PC-9 (cell line): ENCODE results near the gene CASP8. TPM values are rescaled to one million over a fixed set of nuclear protein-coding genes. Genes with fewer than 3 reads are reported as not detected.

ENCODE experiments used
- BruUV-seq: library from RNA; stranded (reverse); fragments of 400-500 nt; replicated peaks from 2 replicates; lab custom pipeline; 2021; lab: Mats Ljungman, UMichigan
- CTCF ChIA-PET: fragments of 300-600 bp; sonication (Branson Sonifier 250); formaldehyde crosslinking; loops from one replicate; lab custom pipeline; 2022; ENCODE audit warnings: antibody characterized with exemption; lab: Charles Lee
- POLR2A ChIA-PET: fragments of 300-600 bp; sonication (Branson Sonifier 250); formaldehyde crosslinking; loops from one replicate; lab custom pipeline; 2022; ENCODE audit warnings: antibody characterized with exemption; ENCODE audit not compliant: unreplicated experiment; lab: Charles Lee
- DNase-seq, 2 experiments: peaks; one replicate each; pipeline versions ENCODE4 v3.0.0 to v3.0.0-alpha.2; 2015 to 2022; ENCODE audit warnings: mixed read lengths in 1 of 2
- H2AFZ ChIP-seq: fragments of 200-600 bp; sonication (generic); 2 replicates; pipeline ENCODE4 v1.8.1; 2017; ENCODE audit warnings: antibody characterized with exemption
- H3F3A ChIP-seq: fragments of 200-600 bp; sonication (generic); 2 replicates; pipeline ENCODE4 v1.8.1; 2017; ENCODE audit warnings: antibody characterized with exemption, mild to moderate bottlenecking, low read depth; ENCODE audit not compliant: insufficient read depth
- H3K27ac ChIP-seq: fragments of 200-600 bp; sonication (generic); 2 replicates; pipeline ENCODE4 v1.6.1; 2016; ENCODE audit warnings: mixed run types
- H3K27me3 ChIP-seq: fragments of 200-600 bp; sonication (generic); 2 replicates; pipeline ENCODE4 v1.6.1; 2016; ENCODE audit warnings: low read depth, mixed run types; ENCODE audit not compliant: insufficient read depth
- H3K36me3 ChIP-seq: fragments of 200-600 bp; sonication (generic); 2 replicates; pipeline ENCODE4 v1.6.1; 2016; ENCODE audit warnings: low read depth, mixed run types
- H3K4me1 ChIP-seq: fragments of 200-600 bp; sonication (generic); replicated peaks from 2 replicates; pipeline ENCODE4 v1.6.1; 2016; ENCODE audit warnings: mixed run types; ENCODE audit not compliant: insufficient read depth
- H3K4me2 ChIP-seq: fragments of 200-600 bp; sonication (generic); 2 replicates; pipeline ENCODE4 v1.6.1; 2017; ENCODE audit warnings: mixed run types
- H3K4me3 ChIP-seq: fragments of 200-600 bp; sonication (generic); 2 replicates; pipeline ENCODE4 v1.6.1; 2016; ENCODE audit warnings: mixed run types
- H3K79me2 ChIP-seq: fragments of 200-600 bp; sonication (generic); 2 replicates; pipeline ENCODE4 v1.6.1; 2017; ENCODE audit warnings: low read depth, mixed run types
- H3K9me2 ChIP-seq: fragments of 200-600 bp; sonication (generic); 2 replicates; pipeline ENCODE4 v1.8.1; 2017; ENCODE audit warnings: mild to moderate bottlenecking; ENCODE audit not compliant: insufficient read depth
- H3K9me3 ChIP-seq: fragments of 200-600 bp; sonication (generic); 2 replicates; pipeline ENCODE4 v1.8.1; 2016; ENCODE audit warnings: low read depth; ENCODE audit not compliant: insufficient read depth
- H4K20me1 ChIP-seq: fragments of 200-600 bp; sonication (generic); 2 replicates; pipeline ENCODE4 v1.8.1; 2017; ENCODE audit not compliant: insufficient read depth
- EZH2 ChIP-seq: fragments of 200-600 bp; sonication (generic); IDR thresholded peaks from 2 replicates; pipeline ENCODE4 v1.8.0; 2017; ENCODE audit warnings: antibody characterized with exemption, low read depth
- intact Hi-C: fragments of 100-400 bp; cut with micrococcal nuclease; formaldehyde crosslinking; loops from one replicate; pipeline ENCODE4 v1.10.0; 2022; ENCODE audit not compliant: unreplicated experiment
- total RNA-seq: library from RNA; stranded (reverse); gene quantifications from 2 replicates; pipeline ENCODE4 v1.2.3, GENCODE V29; 2021
- TF ChIP-seq, protein P1 (sequence below): fragments of 200-600 bp; sonication (generic); conservative IDR thresholded peaks from 2 replicates; pipeline ENCODE4 v1.6.1; 2017; ENCODE audit warnings: mixed run types, antibody characterized with exemption, mild to moderate bottlenecking, moderate library complexity

CASP8 gene
- total RNA-seq, 1 experiment from 2014 or later: 48.2 TPM

DNA sequence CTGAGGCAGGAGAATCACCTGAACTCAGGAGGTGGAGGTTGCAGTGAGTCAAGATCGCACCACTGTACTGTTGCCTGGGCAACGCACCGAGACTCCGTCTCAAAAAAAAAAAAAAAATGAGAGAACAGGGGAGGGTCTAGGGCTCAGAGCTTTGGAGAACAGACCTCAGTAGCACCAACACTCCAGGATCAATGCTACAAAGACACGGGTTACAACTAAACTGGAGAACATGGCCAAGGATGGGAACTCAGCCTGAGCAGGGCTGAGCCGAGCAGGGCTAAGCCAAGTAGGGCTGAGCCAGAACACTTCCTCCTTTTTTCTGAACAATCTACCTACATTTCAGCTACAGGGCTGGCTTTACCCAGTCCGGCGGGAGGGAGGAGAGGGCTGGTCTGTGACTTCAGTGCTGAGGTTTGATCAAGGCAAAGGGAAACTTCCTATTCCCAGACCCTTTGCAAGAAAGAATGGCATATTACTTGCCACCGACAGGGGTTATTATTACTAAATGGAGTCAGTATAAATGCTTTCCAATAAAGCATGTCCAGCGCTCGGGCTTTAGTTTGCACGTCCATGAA lies 2.9 kb upstream of the CASP8 start:
- TF ChIP-seq, protein P1, sequence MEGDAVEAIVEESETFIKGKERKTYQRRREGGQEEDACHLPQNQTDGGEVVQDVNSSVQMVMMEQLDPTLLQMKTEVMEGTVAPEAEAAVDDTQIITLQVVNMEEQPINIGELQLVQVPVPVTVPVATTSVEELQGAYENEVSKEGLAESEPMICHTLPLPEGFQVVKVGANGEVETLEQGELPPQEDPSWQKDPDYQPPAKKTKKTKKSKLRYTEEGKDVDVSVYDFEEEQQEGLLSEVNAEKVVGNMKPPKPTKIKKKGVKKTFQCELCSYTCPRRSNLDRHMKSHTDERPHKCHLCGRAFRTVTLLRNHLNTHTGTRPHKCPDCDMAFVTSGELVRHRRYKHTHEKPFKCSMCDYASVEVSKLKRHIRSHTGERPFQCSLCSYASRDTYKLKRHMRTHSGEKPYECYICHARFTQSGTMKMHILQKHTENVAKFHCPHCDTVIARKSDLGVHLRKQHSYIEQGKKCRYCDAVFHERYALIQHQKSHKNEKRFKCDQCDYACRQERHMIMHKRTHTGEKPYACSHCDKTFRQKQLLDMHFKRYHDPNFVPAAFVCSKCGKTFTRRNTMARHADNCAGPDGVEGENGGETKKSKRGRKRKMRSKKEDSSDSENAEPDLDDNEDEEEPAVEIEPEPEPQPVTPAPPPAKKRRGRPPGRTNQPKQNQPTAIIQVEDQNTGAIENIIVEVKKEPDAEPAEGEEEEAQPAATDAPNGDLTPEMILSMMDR: 0 out of 2 replicates have a peak, but pooled peaks have one; percentile 21
- TF ChIP-seq EZH2: no peak
- peak overlapping the region; percentile 59 for H3K4me3 ChIP-seq
- peaks cover 38% of the 10 kb centered on the region for H3K4me1 ChIP-seq
- H3K27me3 ChIP-seq: no peaks in the 10 kb centered on the region
- H2AFZ ChIP-seq: peak overlapping the region; percentile 75
- BruUV-seq: TSS peak; percentile 56
- peaks cover 38% of the 10 kb centered on the region for H3F3A ChIP-seq
- H3K9me2 ChIP-seq: no peaks in the 10 kb centered on the region
- CTCF ChIA-PET: interaction anchor here (0.6 kb wide), 1 partner anchor 511 kb away, joined by 3 read pairs; no protein-coding TSS in a partner anchor
- POLR2A ChIA-PET: interaction anchor here (0.6 to 0.7 kb wide), 3 partner anchors 73 to 293 kb away, joined by 3 to 4 read pairs (median 4); no protein-coding TSS in a partner anchor
- DNase-seq: peak; percentile 65 to 66
- H3K79me2 ChIP-seq: peaks cover 36% of the 10 kb centered on the region
- H3K9me3 ChIP-seq: no peaks in the 10 kb centered on the region
- peak overlapping the region; percentile 94 for H3K27ac ChIP-seq
- peak overlapping the region; percentile 79 for H3K4me2 ChIP-seq
- intact Hi-C loops: loop anchor here (5.0 kb wide), 1 partner anchor 385 kb away; the partner anchor contains the start of gene TMEM237
- no peaks in the 10 kb centered on the region for H3K36me3 ChIP-seq
- no peaks in the 10 kb centered on the region for H4K20me1 ChIP-seq

- H2AFZ ChIP-seq: peak overlapping the region; percentile 75
- peaks cover 42% of the 10 kb centered on the region for H3F3A ChIP-seq
- H3K4me2 ChIP-seq: peak overlapping the region; percentile 79
- intact Hi-C loops: loop anchor here (1.0 to 5.0 kb wide), 2 partner anchors 22 to 384 kb away; partner anchors contain the start of gene TMEM237
- peaks cover 43% of the 10 kb centered on the region for H3K79me2 ChIP-seq
- CTCF ChIA-PET: interaction anchor here (0.6 kb wide), 1 partner anchor 511 kb away, joined by 3 read pairs; no protein-coding TSS in a partner anchor
- TSS peak; percentile 39 for BruUV-seq
- H3K4me3 ChIP-seq: peak overlapping the region; percentile 59
- H3K27me3 ChIP-seq: no peaks in the 10 kb centered on the region
- H3K4me1 ChIP-seq: peaks cover 38% of the 10 kb centered on the region
- H3K27ac ChIP-seq: peak overlapping the region; percentile 94
- no peaks in the 10 kb centered on the region for H3K9me3 ChIP-seq
- no peaks in the 10 kb centered on the region for H4K20me1 ChIP-seq
- H3K36me3 ChIP-seq: no peaks in the 10 kb centered on the region
- peak; percentile 86 to 91 for DNase-seq
- POLR2A ChIA-PET: interaction anchor here (0.6 to 0.7 kb wide), 3 partner anchors 191 to 295 kb away, joined by 3 to 4 read pairs (median 4); no protein-coding TSS in a partner anchor
- H3K9me2 ChIP-seq: no peaks in the 10 kb centered on the region
- no peak for TF ChIP-seq EZH2
- TF ChIP-seq, protein P1: no peak
Observed at GRCh38 chr2:201257956-201258665, 2.2 kb upstream of the CASP8 start.
